Testis (tissue), 2 donors: Measurements from ENCODE around the gene PIANP.

Source experiments
- POLR2A ChIP-seq: fragments of 450-650 bp; IDR thresholded peaks from one replicate; pipeline ENCODE4 v1.6.1; 2017; ENCODE audit warnings: antibody characterized with exemption, mild to moderate bottlenecking, moderate library complexity
- TF ChIP-seq, protein P1 (sequence below), 3 experiments: fragments of 450-650 bp in 2 of 3; fragments of 200-600 bp in 1 of 3; sonication (generic) in 1 of 3; IDR thresholded peaks; one replicate each; pipeline ENCODE4 v1.5.1; 2016 to 2019; ENCODE audit warnings: antibody characterized with exemption in 3 of 3, mild to moderate bottlenecking in 2 of 3, moderate library complexity in 1 of 3

DNA sequence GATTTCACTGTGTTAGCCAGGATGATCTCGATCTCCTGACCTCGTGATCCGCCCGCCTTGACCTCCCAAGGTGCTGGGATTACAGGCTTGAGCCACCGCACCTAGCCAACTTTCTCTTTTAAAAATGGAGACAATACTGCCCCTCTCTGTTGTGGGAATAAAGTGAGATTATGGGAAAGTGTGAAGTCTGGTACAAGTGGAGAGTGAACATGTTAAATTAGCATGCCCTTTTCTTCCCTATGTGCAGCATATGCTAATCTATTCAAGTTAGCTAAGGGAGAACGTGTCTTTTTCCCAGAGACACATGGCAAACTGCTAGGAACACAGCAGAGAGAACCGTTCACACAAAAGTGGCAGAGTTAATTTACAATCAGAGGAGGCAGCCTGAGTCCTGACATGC, 24.7 kb upstream of the PIANP start:
- TF ChIP-seq, protein P1, sequence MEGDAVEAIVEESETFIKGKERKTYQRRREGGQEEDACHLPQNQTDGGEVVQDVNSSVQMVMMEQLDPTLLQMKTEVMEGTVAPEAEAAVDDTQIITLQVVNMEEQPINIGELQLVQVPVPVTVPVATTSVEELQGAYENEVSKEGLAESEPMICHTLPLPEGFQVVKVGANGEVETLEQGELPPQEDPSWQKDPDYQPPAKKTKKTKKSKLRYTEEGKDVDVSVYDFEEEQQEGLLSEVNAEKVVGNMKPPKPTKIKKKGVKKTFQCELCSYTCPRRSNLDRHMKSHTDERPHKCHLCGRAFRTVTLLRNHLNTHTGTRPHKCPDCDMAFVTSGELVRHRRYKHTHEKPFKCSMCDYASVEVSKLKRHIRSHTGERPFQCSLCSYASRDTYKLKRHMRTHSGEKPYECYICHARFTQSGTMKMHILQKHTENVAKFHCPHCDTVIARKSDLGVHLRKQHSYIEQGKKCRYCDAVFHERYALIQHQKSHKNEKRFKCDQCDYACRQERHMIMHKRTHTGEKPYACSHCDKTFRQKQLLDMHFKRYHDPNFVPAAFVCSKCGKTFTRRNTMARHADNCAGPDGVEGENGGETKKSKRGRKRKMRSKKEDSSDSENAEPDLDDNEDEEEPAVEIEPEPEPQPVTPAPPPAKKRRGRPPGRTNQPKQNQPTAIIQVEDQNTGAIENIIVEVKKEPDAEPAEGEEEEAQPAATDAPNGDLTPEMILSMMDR (IDR thresholded peaks at IDR 0.05) = no peak
- TF ChIP-seq POLR2A = no peak
